Measurements from ENCODE around the gene ANKK1. TPM values are rescaled to one million over a fixed set of nuclear protein-coding genes. Genes with fewer than 3 reads are reported as not detected.

The ANKK1 gene
- total and polyA plus RNA-seq, 2 experiments from 2014 or later, result 0.13 to 0.43 TPM

- Histone ChIP-seq H3K4me2 (no peak overlapping the region), H3K9me3 (ENCODE audit: low read depth) (no peaks in the 10 kb centered on the region), H3K27ac (no peak overlapping the region), H2AFZ (no peak overlapping the region), H3K79me2 (no peaks in the 10 kb centered on the region), H4K20me1 (ENCODE audit: insufficient read depth, poor library complexity, severe bottlenecking) (no peaks in the 10 kb centered on the region), H3K4me3 (no peak overlapping the region), H3K9me2 (replicated peaks; ENCODE audit: insufficient read depth) (no peaks in the 10 kb centered on the region), H3K27me3 (no peaks in the 10 kb centered on the region), H3K4me1 (ENCODE audit: insufficient read depth) (no peaks in the 10 kb centered on the region), H3K36me3 (replicated peaks; ENCODE audit: insufficient read depth, low read depth) (no peaks in the 10 kb centered on the region)
- 96% methylated on average over 11 of the region's 11 CpGs for WGBS (ENCODE audit: low lambda C conversion rate, missing lambda C conversion rate)
- DNase-seq (ENCODE audit: low spot score), result no peak
- TF ChIP-seq EZH2 (IDR thresholded peaks at IDR 0.05; ENCODE audit: borderline replicate concordance) (no peak), CTCF (IDR thresholded peaks at IDR 0.05; ENCODE audit: poor library complexity) (no peak), EZH2phosphoT487 (IDR thresholded peaks at IDR 0.05; ENCODE audit: low read depth, severe bottlenecking, unreplicated experiment) (no peak)
Measured at GRCh38 chr11:113394919-113395318, 7.3 kb downstream of the ANKK1 start.

GRCh38 chr11:113395782-113396336 is 8.3 kb downstream of the ANKK1 start:
- no peaks in the 10 kb centered on the region for H3K9me3 ChIP-seq (ENCODE audit: low read depth)
- H3K4me1 ChIP-seq (ENCODE audit: insufficient read depth), result no peaks in the 10 kb centered on the region
- H3K4me3 ChIP-seq, result no peak overlapping the region
- H3K36me3 ChIP-seq (replicated peaks; ENCODE audit: insufficient read depth, low read depth), result no peaks in the 10 kb centered on the region
- DNase-seq (ENCODE audit: low spot score), result no peak
- H3K27ac ChIP-seq, result no peak overlapping the region
- no peaks in the 10 kb centered on the region for H4K20me1 ChIP-seq (ENCODE audit: insufficient read depth, poor library complexity, severe bottlenecking)
- WGBS (ENCODE audit: low lambda C conversion rate, missing lambda C conversion rate), result 95% methylated on average over 9 of the region's 9 CpGs
- H2AFZ ChIP-seq, result no peak overlapping the region
- no peak overlapping the region for H3K4me2 ChIP-seq
- no peaks in the 10 kb centered on the region for H3K27me3 ChIP-seq
- TF ChIP-seq CTCF (IDR thresholded peaks at IDR 0.05; ENCODE audit: poor library complexity), result no peak
- no peak for TF ChIP-seq EZH2phosphoT487 (IDR thresholded peaks at IDR 0.05; ENCODE audit: low read depth, severe bottlenecking, unreplicated experiment)
- no peak for TF ChIP-seq EZH2 (IDR thresholded peaks at IDR 0.05; ENCODE audit: borderline replicate concordance)
- H3K9me2 ChIP-seq (replicated peaks; ENCODE audit: insufficient read depth), result no peaks in the 10 kb centered on the region
- no peaks in the 10 kb centered on the region for H3K79me2 ChIP-seq

GRCh38 chr11:113396690-113397089 is 9.1 kb downstream of the ANKK1 start:
- TF ChIP-seq EZH2 (IDR thresholded peaks at IDR 0.05; ENCODE audit: borderline replicate concordance) (no peak), EZH2phosphoT487 (IDR thresholded peaks at IDR 0.05; ENCODE audit: low read depth, severe bottlenecking, unreplicated experiment) (no peak), CTCF (IDR thresholded peaks at IDR 0.05; ENCODE audit: poor library complexity) (no peak)
- H3K36me3 ChIP-seq (replicated peaks; ENCODE audit: insufficient read depth, low read depth), result no peaks in the 10 kb centered on the region
- H3K9me3 ChIP-seq (ENCODE audit: low read depth), result no peaks in the 10 kb centered on the region
- no peak for DNase-seq (ENCODE audit: low spot score)
- H3K27me3 ChIP-seq, result no peaks in the 10 kb centered on the region
- no peaks in the 10 kb centered on the region for H3K9me2 ChIP-seq (replicated peaks; ENCODE audit: insufficient read depth)
- H3K4me2 ChIP-seq, result no peak overlapping the region
- H2AFZ ChIP-seq, result no peak overlapping the region
- no peak overlapping the region for H3K4me3 ChIP-seq
- H3K79me2 ChIP-seq, result no peaks in the 10 kb centered on the region
- H4K20me1 ChIP-seq (ENCODE audit: insufficient read depth, poor library complexity, severe bottlenecking), result no peaks in the 10 kb centered on the region
- 75% methylated on average over 1 of the region's 1 CpG for WGBS (ENCODE audit: low lambda C conversion rate, missing lambda C conversion rate)
- H3K27ac ChIP-seq, result no peak overlapping the region
- no peaks in the 10 kb centered on the region for H3K4me1 ChIP-seq (ENCODE audit: insufficient read depth)

Data from hepatocyte (in vitro differentiated cells).